Ramos (cell line): Measurements from ENCODE around the gene LEMD1.
"Not testable (repeated sequence)": the region's sequence is repeated elsewhere in the genome, so short reads cannot be mapped to it uniquely, and the experiment has no call there.

Experiments
- in situ Hi-C: fragments of 300-500 bp; cut with MboI; formaldehyde crosslinking; loops from one replicate; pipeline ENCODE4 v1.14.3; 2022; ENCODE audit warnings: low sequenced_read_pairs; ENCODE audit not compliant: unreplicated experiment

Gene LEMD1

GRCh38 chr1:205447457-205448341, 25.8 kb upstream of the LEMD1 start:
- in situ Hi-C loops, result no loop called here

- in situ Hi-C loops, result no loop called here
Observed at GRCh38 chr1:205446828-205447227, 25.0 kb upstream of the LEMD1 start.

- in situ Hi-C loops, result no loop called here
Observed at GRCh38 chr1:205445646-205445935, 23.7 kb upstream of the LEMD1 start.

- in situ Hi-C loops, result no loop called here
Observed at GRCh38 chr1:205444931-205445645, 23.2 kb upstream of the LEMD1 start.

GRCh38 chr1:205444300-205444930, 22.6 kb upstream of the LEMD1 start:
- in situ Hi-C loops, result no loop called here

- in situ Hi-C loops, result no loop called here
Observed at GRCh38 chr1:205443585-205444299, 21.9 kb upstream of the LEMD1 start.

GRCh38 chr1:205442051-205442725, 20.3 kb upstream of the LEMD1 start:
- in situ Hi-C loops, result no loop called here

- in situ Hi-C loops, result no loop called here
Observed at GRCh38 chr1:205441716-205442050, 19.8 kb upstream of the LEMD1 start.

GRCh38 chr1:205441318-205441633, 19.4 kb upstream of the LEMD1 start:
- in situ Hi-C loops, result no loop called here

- in situ Hi-C loops, result no loop called here
Observed at GRCh38 chr1:205440476-205441317, 18.8 kb upstream of the LEMD1 start.

GRCh38 chr1:205440121-205440475, 18.2 kb upstream of the LEMD1 start:
- in situ Hi-C loops, result no loop called here

GRCh38 chr1:205438213-205439158, 16.6 kb upstream of the LEMD1 start:
- in situ Hi-C loops, result no loop called here

GRCh38 chr1:205437570-205437969, 15.7 kb upstream of the LEMD1 start:
- in situ Hi-C loops, result no loop called here

- in situ Hi-C loops, result no loop called here
Observed at GRCh38 chr1:205436776-205437410, 15.0 kb upstream of the LEMD1 start.

- in situ Hi-C loops, result no loop called here
Observed at GRCh38 chr1:205435578-205436573, 14.0 kb upstream of the LEMD1 start.

GRCh38 chr1:205434738-205435137, 12.9 kb upstream of the LEMD1 start:
- in situ Hi-C loops, result no loop called here

GRCh38 chr1:205432692-205433091, 10.8 kb upstream of the LEMD1 start:
- in situ Hi-C loops, result not testable (repeated sequence)
